Activated CD4-positive, alpha-beta T cell treated with anti-CD3 and anti-CD28 coated beads for 24 hours (primary cell): Measurements from ENCODE around the gene CARD14.

Source experiments
- DNase-seq, 2 donors: peaks; one replicate each; pipeline ENCODE4 v3.0.0-alpha.2; 2020; ENCODE audit warnings: low read depth in 2 of 2

The CARD14 gene

DNA sequence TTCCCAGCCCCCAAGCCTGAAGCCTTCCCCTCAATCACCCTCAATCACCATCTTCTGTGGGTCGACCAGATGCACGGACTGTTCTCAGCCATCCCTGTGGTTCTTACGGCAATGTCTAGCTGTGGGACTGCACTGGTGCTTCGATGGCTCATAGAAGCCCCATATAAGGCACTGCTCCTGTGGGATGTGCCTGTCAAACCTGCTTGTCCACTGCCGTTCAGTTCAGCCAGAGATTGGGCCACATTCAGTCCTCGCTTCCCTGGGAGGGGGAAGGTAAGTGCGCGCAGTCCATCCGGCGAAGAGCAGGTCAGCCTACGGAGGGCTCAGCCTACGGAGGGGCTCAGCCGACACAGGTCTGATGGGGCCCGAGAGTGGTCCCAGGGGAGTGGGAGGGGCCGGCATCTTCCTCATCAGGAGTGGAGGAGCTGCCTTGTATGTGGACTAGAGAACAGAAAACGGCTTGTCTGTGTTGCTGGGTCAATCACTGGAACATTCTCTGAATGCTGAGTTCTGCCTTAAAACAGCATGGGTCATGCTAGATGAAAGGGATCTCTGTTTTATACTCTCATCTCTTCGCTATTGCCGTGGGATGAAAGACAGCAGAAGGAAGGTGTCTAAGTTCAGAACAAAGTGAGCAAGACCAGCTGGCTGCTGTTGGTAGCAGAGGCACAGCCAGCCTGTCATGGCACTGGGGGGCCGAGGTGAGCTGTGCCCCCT lies at the start of gene CARD14:
Gene CARD14 (plus strand): TSS at position 247 of the 717 bp plus-strand sequence. CDS start 11,409 bp downstream, outside the sequence.
- no peak for DNase-seq

DNA sequence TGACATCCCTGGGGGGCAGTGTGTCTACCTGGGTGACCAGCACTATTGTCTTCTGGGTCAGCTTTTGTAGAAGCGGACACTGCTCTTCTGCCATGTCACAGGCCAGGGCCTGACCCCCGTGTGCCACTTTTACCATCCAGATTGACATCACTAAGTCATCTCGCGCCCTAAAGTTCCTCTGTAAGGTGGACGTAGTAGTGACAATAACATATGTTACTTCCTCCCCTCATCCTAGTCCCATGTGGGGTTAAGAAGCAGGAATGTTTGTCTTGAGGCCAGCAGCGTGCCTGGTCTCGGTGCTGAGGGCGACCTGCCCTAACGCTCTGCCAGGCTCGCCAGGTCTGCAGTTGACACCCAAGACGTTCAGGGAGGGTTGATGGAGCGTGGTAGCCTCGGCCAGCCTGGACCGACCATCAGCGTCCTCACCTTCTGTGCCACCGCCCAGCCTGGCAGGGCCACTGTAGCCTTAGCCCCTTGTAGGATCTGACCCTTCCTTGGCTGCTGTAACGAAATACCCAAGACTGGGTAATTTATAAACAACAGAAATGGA lies 47.7 kb upstream of the CARD14 start:
- DNase-seq, result no peak

DNA sequence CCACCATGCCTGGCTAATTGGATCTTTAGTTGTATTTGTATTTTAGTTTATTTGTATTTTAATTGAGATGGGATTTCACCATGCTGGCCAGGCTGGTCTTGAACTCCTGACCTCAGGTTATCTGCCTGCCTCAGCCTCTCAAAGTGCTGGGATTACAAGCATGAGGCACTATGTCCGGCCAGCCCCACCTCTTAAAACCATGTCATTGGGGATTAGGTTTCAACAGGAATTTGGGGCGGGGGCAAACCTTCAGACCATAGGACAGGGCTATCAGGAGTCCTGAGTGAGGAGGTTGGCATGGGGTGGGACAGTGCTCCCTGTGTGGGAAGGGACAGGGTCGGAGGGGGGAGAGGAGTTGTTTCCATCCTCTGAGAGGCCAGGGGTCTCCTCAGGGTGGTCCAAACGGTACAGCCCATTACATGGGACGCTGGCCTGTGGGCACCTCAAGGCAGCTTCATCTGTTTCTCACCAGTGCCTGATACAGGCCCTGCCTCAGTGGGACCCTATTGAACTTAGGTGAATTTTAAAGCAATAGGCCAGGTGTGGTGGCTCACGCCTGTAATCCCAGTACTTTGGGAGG lies 46.8 kb upstream of the CARD14 start:
- DNase-seq, result no peak

DNA sequence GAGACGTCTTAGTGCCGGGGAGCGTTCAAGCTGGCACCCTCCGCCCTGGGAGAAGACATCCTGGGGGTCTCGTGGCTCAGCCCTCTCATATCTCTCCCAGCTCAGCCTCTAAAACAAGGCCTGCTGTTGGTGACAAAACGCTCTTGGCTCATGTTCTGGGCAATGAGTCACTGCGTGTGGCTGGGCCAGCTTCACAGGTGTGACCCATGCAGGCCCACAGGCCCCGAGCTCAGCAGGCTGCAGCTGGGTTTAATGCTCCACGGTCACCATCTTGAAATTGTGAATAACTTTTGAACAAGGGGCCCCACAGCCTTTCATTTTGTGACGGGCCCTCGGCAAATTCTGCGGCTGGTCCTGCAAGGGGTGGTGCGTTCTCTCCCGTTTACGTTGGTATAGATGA lies 46.0 kb upstream of the CARD14 start:
- DNase-seq, result no peak

DNA sequence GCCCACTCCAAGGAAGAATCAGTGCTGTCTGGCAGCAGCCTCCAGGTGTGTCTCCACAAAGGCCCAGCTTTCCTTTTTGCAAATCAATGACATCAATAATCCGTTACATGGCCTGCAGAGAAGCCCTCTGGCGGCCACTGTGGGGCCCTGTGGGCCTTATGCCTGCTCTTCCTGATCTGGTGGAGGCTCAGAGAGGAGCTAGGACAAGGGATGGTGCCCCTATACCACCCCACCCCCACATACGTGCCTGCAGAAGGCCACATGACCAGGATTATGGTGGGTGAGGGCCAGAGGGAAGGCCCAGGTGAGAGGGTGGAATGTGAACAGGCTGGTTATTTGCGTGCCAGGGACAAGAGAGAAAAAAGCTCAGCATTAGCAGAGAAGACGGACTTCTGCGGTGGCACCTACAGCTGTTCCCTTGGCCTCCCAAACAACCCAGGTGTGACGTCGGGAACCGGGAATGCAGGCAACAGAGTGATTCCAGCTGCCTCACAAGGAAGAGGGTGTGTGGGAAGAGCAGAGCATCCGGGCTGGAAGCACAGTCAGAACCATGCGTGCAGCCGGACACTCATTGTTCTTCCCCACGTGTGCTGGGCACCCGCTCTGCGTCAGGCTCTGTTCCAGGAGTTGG lies 45.4 kb upstream of the CARD14 start:
- DNase-seq, result no peak

DNA sequence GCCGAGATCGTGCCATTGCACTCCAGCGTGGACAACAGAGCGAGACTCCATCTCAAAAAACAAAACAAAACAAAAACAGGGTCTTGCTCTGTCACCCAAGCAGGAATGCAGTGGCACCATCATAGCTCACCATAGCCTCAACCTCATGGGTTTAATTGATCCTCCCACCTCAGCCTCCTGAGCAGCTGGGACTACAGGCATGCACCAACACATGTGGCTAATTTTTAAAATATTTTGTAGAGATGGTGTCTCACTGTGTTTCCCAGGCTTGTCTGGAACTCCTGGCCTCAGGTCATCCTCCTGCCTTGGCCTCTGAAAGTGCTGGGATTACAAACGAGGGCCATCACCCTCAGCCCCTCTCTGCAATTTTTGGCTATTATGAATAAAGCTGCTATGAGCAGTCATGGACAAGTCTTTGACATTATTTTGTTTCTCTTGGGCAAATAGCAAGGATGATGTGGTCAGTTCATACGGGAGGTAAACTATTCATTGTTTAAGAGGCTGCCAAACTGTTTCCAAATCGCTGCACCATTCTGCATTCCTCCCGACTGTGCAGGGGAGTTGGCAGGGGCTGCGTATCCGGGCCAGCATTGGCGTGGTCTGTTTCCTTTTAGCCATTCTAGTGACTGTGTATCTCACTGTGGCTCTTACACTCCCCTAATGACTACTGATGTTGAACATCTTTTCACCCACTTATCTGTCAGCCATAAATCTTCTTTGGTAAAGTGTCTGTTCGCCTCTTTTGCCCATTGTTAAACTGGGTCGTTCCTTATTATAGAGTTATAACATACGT lies 44.0 kb upstream of the CARD14 start:
- no peak for DNase-seq

DNA sequence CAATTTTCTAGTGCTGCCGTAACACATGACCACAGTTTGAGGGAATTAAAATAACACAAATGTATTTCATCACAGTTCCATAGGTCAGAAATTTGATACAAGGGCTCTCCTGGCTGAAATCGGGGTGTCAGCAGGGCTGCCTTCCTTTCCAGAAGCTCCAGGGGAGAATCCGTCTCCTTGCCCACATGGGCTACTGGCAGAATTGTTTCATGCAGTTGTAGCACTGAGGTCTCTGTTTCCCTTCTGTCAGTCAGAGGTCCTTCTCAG lies 43.4 kb upstream of the CARD14 start:
- no peak for DNase-seq

DNA sequence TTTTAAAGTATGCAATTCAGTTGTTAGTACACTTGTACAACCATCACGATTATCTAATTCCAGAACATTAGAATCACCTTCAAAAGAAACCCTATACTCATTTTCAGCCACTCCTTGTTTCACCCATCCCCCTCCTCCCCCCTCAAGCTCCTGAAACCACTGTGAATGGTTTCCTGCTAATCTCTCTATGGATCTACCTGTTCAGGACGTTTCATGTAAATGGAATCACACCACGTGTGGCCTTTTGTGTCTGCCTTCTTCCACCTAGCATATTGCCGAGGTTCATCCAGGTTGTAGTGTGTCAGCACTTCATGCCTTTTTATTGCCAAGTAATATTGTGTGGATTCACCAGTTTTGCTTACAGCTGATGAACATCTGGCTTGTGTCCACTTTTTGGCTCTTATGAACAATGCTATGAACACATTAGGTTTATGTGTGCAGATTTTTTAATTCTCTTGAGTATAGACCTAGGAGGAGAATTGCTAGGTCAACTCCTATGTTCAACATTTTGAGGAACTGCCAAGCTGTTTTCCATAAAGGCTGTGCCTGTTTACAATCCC lies 40.7 kb upstream of the CARD14 start:
- DNase-seq, result no peak

DNA sequence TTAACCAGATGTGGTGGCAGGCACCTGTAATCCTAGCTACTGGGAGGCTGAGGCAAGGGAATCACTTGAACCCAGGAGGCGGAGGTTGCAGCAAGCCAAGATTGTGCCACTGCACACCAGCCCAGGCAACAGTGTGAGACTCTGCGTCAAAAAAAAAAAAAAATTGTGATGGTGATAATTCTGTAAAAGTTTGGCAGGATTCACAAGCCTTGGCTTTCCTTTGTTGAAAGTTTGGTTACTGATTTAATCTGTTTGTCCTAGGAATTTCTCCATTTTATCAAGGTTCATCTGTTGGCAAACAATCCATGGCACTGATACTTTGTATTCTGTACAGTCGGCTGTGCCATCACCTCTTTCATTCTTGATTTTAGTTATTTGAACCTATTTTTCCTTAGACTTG lies 38.8 kb upstream of the CARD14 start:
- DNase-seq, result no peak

DNA sequence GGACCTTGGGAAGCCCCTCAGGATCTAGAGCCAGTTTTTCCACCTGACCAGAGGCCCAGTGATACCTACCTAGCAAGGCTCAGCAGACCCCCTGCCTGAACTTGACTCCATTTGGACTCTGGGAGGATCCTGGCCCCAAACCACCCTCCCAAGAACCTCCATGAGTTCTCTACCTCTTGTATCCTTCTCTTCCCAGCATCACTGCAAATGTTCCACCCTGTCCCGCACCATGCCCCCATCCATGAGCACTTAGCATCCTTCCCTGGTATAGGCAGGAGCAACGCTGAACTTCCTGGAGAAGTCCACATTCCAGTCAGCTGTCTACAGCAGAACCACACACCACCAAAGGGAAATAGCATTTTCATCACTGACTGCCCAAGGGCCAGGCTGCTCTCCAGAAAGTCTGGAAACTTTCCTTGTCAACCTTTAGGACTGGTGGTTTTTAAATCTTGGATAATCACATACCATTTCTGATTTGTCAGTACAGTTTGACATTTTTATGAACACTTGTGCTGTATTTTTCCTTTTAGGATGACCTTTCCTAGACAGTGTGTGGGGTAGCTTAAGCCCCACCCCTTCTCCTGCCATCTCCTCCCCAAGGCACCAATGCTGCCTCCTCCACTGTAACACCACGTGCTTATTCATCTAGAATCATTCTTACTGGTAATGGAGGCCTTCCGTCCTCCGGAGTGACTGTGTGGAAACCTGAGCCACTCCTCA lies 36.8 kb upstream of the CARD14 start:
- DNase-seq, result no peak

DNA sequence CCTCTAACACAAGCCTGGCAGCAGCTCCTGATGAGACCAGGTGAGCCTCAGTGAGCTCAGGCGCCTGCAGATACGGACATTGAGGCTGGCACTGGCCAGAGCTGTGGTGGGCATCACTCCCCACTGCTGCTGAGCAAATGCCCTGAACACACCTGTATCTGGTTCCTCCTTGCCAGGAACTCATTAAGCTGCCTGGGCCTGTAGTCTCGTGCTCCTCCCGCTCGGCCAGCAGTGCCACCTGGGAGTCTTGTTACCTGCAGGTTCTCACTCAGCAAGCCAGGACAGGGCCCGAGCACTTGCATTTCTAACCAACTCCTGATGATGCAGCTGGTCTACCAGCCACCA lies 36.2 kb upstream of the CARD14 start:
- no peak for DNase-seq

DNA sequence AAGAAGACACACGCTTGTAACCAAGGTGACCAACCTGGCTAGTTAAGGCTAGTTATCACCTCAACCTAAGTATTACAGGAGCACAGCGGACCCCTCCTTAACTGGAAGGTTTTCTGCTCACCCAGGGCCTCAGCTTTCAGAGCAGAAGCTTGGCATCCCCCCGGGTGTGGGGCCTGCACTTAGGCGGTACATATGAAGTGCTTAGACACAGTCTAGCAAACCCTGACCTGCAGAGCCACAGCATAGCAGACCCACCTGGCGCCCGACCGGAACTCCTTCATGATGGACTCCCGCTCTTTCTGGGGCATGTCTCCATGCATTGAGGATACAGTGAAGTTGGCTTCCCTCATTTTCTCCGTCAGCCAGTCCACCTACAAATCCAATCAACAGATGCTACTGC lies 32.7 kb upstream of the CARD14 start:
- DNase-seq, result no peak

DNA sequence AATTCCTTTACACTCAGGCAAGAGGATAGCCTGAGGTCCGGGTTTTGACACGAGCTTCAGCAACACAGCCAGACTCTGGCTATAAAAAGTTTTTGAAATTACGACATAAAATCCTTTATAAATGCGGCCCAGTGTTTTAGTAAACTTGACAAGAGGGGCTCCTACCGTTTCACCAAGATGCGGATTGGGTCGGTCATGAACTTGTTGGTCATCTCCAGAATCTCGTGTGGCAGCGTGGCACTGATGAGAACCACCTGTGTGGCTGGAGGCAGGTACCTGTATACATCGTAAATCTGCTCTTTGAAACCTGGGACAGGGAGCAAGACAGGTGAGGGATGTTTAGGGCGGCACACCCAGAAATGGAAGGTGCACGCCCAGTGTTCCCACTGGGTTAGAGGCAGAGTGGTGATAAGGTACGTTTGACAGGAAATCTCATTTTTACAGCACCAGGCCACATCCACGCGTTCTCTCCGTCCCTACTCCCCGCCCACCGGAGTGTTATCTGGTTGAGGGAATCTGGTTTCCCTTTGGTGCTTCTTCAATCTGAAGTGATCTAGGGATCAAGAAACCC lies 30.9 kb upstream of the CARD14 start:
- DNase-seq, result no peak

DNA sequence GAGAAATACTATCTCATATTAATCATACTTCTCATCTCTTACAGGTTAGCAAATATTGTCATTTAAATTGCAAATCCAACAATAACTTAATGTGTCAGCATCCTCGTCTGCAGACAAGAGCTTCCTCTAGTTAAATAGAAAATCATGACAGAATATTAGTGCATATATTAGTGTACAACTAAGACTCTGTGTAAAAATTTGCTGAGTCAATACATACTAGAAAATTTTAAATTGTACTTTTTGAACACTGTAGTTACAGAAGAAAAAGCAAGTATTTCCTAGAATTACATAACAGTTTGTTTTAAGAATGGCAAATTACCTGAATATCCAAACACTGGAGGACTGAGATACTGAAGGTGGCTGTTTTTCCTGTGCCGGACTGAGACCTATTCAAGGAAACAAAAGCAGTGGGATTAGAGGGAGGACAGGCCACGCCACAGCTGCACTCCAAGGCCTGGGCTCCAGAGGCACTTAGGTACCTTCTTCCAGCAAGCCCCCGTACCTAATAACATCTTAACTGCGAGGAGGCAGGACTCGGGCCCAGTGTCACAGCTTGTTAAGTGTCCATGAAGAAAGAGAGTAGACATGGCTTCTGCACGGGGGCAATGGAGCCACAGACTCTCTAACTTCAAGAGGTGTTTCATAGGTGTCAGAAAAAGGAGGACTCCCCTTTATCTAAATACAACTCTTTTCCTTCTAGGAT lies 28.2 kb upstream of the CARD14 start:
- no peak for DNase-seq

DNA sequence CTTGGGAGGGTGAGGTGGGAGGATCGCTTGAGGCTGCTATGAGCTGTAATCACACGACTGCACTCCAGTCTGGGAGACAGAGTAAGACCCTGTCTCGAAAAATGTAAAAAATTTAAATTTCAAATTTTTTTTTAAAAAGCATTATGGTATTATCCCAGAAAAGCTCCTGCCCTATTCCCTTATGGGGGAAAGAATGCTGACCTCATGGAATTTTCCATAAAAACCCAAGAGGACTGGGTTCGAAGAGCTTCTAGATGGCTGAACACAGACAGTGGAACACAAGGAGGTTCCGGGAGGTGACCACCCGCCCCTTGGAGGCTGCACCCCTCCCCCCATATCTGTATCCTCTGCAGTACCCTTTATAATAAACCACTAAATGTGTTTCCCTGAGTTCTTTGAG lies 26.9 kb upstream of the CARD14 start:
- no peak for DNase-seq

DNA sequence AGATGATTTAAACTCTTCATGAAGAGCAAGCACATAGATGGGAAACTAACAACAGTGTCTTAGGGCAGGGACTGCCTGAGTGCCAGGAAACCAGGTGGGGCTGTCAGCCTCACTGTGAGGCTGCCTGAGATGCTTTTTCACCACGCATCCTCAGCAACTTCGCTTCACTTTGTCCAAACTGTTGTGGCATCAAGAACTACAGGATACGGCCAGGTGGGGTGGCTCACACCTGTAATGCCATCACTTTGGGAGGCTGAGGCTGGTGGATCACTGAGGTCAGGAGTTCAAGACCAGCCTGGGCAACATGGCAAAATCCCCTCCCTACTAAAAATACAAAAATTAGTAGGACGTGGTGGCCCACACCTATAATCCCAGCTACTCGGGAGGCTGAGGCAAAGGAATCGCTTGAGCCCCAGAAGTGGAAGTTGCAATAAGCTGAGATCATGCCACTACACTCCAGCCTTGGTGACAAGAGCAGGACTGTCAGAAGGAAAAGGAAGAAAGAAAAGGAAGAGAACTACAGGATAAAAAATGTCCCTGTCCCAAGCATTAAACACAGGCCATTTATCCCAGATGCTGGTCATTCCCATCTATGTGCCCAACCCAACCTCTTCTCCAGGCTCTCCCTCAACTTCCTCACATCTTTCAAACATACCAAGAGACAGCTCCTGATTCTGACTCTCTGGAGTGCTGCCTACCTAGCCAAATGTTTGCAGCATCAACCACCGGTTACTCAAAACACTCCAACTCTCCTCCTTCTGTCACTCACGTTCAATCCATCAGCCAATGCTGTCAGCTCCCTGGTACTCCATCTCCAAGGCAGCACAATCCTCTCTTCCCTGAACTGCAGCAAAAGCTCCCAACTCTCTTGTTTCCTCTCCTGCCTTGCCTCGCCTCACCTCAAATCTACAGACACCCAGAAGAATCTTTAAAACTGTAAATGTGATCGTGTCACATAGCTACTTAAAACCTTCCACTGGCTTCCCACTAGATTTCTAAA lies 24.5 kb upstream of the CARD14 start:
- no peak for DNase-seq

DNA sequence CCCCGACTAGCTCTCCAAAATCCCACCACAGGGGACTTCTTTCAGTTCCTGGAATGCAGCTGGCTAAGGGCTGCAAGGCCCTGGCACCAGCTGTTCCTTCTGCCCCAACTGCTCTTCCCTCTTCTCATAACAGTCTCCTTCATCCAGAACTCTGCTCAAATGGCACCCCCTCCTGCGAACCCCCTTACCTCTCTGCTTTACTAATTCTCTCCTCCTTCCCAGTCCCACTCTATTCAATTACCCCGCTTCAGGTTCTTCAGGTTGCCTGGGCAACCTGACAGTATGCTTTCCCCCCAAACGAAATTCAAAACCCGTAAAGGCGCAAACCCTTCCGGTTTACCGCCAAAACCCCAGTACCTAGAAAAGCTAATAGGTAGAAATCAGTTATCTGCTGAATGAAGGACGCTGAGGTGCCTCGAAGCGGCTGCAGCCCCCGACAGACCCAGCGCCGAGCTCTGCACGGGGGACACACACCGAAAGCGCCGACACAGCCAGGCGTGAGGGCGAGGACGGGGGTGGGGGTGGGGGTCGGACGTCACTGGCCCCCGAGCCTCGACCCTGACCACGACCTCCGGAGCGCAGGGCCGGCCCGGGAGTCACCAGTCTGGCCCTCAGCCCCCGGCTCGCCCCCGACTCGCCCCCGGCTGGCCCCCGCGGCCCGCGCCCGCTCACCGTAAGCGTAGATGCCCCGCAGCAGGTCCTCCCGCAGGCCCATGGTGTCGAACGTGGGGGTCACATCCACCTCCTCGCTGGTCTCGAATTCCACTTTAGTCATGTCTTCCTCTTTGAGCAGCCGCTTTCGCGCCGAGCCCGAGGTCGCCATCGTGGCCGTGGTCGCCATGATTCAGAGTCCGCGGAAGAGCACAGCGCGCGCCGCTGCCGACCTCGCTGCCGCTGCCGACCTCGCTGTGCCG lies 23.5 kb upstream of the CARD14 start:
- DNase-seq, result no peak
